Dermis microvascular lymphatic vessel endothelial cell (primary cell): ENCODE results near the gene COP1. TPM values are rescaled to one million over a fixed set of nuclear protein-coding genes. Genes with fewer than 3 reads are reported as not detected.
"Not testable (repeated sequence)": the region's sequence is repeated elsewhere in the genome, so short reads cannot be mapped to it uniquely, and the experiment has no call there.

ENCODE experiments used
- DNase-seq, 2 donors: peaks; one replicate each; pipeline versions ENCODE4 v3.0.0 to v3.0.0-alpha.2; 2010; ENCODE audit warnings: low read depth in 2 of 2
- total RNA-seq: library from RNA; depleted of rRNA; stranded (reverse); fragments of >200 nt; gene quantifications from 2 replicates; pipeline ENCODE4 v1.2.1, GENCODE V29; 2014

COP1 gene
- total RNA-seq = 43.5 and 44.2 TPM in 2 replicates

DNA sequence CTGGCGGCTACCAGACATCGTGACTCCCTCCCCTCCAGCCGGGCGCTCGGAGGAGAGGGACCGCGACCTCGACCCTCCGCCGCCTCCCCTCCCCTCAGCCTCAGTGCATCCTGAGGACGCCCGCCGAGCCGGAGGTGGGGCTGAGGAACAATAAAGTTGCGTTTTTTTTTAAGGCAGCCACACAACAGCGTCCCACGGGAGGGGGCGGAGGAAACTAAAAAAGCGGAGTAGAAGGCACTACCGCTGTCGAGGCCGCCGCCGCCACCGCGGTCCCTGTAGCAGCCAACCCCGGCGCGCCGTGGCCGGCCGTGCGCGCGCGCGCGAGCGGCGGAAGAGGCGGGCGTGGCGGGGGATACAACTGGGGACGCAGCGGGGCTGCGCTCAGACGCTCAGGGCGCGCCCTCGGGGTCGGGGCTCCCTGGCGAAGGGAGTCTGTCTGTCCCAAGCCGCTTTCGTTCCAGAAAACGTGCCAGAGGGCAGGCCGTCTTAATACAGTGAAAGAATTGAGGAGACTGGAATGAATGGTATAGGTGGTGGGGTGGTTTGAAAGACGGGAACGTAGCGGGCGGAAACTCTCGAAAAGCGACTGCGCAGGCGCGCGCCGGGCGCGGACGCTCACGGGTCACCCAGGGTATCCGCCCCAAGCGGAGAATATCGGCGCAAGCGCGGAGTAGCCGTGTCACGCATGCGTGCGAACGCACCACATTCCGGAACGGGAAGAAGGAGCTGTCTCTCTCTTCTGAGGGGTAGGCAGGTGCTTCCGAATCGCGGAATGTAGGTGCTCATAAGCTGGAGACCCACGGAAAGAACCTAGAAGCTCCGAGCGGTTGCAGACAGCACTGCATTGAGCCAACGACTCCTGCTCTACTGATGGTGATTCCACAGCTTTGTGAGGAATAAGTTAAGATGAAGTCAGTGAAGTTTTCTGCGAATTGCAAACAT is at the start of gene COP1:
TSS of gene COP1 (minus strand) at position 326 of the 942 bp plus-strand sequence. CDS start at position 18, 308 bp downstream.
- peak; percentile 94 to 95 for DNase-seq

DNA sequence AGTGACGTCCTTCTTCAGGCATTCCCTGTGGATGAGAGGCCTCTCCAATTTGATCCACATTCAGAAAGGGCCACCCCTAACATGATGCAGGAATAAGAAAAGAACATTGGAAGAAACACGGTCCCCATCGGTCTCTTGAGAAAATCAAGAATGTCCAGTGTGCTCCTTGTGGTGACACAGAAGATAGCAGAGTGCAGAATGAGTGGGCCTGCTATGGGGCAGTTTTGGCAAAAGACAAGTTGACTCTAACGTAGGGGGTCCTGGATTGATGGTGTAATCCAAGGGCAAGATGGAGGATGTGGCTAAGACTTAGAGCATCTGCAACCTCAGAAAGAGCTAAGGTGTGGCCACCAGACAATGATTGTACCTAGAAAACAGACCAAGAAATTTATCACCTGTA is 45.1 kb upstream of the COP1 start:
- DNase-seq = no peak

GRCh38 chr1:176244851-176245250 is 37.8 kb upstream of the COP1 start:
- no peak for DNase-seq

GRCh38 chr1:176243746-176244145 is 36.7 kb upstream of the COP1 start:
- no peak for DNase-seq

DNA sequence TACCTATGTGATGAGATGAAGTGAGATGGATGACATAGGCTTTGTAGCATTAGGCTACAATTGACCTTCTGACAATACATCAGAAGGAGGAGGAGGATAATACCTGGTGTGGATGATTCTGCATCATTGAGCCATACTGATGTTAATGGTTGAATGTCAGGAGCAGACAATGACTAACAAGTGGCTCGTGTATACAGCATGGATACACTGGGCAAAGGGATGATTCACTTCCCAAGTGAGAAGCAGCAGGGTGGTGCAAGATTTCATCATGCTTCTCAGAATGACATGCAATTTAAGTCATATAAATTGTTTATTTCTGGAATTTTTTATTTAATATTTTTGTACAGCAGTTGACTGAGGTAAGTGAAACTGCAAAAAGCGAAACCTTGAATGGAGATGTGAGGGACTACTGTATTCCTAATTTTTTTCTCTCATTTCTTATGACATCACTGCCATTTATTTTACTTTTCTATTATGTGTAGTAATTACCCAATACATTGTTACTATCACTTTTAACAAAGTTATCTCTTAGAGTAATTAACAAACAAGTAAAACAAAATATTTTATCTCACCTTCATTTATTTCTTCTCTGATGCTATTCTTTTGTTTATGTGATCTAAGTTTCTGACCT is 34.4 kb upstream of the COP1 start:
- DNase-seq = peak in 1 of 2 donors; percentile 36

DNA sequence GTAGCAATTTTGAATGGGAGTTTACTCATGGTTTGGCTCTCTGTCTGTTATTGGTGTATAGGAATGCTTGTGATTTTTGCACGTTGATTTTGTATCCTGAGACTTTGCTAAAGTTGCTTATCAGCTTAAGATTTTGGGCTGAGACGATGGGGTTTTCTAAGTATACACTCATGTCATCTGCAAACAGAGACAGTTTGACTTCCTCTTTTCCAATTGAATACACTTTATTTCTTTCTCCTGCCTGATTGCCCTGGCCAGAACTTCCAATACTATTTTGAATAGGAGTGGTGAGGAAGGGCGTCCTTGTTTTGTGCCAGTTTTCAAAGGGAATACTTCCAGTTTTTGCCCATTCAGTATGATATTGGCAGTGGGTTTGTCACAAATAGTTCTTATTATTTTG is 26.6 kb upstream of the COP1 start:
- not testable (repeated sequence) for DNase-seq

GRCh38 chr1:176227579-176227978 is 20.5 kb upstream of the COP1 start:
- no peak for DNase-seq

- DNase-seq = peak in 1 of 2 donors; percentile 6
Measured at GRCh38 chr1:176225911-176226310, 18.8 kb upstream of the COP1 start.

GRCh38 chr1:176225479-176225875 is 18.4 kb upstream of the COP1 start:
- DNase-seq = no peak

DNA sequence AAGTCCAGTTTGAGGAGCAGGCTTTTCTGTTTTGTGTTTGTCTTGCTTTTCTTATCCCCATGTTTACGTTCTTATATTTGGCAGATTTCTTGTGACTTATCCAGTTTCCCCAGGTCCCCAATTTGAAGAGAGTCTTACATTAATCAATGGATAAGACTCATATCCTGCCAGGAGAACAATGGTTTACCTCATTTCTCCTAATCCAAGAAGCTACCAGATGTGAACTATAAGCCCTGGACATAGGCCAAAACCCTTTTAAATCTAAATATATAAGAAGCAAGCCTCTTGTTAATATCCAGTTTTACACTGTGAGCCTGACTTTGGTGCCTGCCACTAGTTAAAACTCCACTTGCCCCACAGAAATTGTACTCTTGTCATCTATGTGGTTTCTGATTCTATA is 15.1 kb upstream of the COP1 start:
- DNase-seq = no peak

DNA sequence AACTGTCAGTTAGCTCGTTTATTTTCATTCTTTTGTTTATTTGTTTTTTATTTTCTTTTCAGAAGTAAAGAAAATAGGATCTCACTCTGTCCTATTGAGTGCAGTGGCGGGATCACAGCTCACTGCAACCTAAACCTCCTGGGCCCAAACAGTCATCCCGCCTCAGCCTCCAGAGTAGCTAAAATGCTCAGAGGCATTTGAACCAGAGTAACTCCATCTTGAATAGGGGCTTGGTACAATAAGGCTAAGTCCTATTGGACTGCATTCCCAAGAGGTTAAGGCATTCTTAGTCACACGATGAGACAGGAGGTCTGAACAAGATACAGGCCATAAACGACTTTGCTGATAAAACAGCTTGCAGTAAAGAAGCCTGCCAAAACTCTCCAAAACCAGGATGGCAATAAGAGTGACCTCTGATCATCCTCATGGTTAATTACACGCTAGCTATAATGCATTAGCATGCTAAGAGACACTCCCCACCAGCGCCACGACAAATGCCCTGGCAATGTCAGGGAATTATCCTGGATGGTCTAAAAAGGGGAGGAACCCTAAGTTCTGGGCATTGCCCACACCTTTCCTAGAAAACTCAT is 13.1 kb upstream of the COP1 start:
- DNase-seq = no peak

- no peak for DNase-seq
Measured at GRCh38 chr1:176217461-176218099, 10.5 kb upstream of the COP1 start.

DNA sequence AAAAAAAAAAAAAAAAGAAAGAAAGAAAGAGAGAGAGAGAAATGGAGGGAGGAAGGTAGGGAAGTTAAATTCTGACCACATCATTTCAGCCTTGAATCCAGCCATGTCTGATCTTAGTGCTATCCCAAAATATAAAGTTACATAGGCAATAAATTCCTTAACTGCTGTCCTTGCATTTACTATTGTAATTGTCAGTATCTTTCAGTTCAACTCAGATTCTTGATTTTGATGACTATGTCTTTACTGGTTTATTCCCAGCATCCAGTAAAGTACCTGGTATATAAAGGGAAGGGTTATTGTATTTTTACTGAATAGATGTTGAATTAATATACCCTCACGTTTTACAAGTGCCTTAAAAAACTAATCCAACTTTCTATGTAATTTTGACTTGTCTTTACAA is 8.9 kb upstream of the COP1 start:
- no peak for DNase-seq

DNA sequence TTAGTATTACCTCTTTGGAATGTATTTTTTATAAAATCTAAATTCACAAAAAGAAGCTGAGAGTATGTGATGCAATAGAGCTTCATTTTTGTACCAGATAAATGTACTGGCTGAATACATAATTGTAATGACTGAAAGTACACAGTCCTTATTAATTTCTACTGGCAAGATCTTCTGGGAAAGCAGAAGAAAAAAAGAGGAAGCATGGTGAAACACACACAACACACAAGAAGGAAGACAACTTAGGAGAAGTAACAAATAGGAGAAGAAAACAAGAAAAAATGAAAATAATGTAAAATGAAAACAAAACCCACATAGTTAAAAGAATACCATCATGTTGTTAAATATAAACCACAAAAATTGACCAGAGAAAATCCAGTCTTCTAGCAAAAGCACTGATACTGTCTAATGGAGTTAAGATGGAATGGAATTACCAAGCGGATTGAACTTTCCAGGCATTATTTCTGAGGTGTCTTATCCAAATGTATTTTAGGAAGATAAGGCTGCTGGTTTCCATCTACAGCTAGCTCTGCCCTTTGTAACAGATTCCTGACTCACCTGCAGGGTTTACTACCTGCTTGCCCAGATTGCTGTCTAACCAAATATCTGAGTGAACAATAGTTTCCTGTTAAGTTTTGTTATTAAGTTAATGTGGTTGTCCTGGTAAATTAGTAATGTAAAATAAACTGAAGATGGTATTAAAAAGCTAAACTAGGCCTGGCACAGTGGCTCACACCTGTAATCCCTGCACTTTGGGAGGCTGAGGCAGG is 4.5 kb upstream of the COP1 start:
- no peak for DNase-seq

DNA sequence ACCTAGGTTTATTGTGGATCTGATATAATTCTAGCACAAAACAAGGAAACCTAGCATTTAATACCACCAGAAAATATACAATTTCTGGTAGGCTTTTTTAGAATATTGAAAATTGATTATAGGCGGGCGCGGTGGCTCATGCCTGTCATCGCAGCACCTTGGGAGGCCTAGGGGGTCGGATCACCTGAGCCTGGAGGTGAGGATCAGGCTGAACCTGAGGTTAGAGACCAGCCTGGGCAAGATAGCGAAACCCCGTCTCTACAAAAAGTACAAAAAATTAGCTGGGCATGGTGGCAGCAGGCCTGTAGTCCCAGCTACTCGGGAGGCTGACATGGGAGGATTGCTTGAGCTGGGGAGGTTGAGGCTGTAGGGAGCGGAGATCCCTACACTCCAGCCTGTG is 948 bp upstream of the COP1 start:
- DNase-seq = no peak

GRCh38 chr1:176206006-176206960 is 803 bp downstream of the COP1 start:
- peak in 1 of 2 donors; percentile 56 for DNase-seq

DNA sequence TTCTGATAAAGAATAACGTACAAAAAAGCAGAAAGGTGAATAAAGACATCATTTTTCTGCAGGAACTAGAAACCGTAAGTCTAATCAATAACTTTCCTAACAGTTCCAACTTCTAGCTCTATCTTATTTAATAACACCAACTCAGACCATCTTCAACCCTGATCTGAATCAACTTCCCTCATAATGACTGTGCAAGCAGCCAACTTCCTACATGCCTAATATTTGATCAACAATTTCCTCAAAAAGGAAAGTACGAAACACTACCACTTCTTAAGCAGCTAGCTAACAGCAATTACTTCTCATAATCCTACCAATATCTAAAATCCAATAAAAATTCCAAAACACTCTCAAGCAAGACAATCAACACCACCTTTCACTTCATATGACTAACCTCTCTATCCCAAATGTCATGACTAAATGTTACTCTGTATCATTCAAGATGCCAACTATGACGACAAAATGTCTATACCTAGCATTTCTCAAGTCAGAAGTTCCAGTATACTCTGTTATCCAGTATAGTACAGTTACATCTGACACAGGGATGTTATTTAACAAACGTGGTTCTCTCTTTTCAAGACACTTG is 1.7 kb downstream of the COP1 start:
- peak in 1 of 2 donors; percentile 35 for DNase-seq

DNA sequence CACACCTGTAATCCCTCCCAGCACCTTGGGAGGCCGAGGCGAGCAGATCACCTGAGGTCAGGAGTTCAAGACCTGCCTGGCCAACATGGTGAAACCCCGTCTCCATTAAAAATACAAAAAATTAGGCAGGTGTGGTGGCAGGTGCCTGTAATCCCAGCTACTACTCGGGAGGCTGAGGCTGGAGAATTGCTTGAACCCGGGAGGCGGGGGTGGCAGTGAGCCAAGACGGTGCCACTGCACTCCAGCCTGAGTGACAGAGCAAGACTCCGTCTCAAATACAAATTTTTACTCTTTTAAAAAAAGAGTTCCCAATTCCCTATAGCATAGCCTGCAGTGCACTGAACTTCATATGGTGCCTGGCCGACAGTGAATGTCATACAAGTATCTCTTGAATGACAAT is 2.4 kb downstream of the COP1 start:
- DNase-seq = not testable (repeated sequence)

DNA sequence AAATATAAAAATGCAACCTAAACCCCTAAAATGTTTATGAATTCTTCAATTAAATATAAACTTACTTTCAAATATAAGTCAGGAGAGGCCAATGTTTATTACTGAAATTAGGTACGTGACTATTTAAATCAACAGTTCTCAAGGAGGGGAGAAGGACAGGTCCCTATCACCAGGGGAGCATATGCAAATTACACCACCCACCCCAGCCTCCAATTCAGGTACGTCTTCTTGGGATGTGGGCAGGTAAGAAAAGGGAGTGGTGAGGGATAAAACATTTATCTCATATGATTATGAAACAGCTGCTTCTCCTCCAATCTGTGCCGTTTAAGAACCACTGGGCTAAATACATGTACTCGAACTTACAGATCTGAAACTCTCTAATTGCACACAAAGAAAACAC is 3.4 kb downstream of the COP1 start:
- no peak for DNase-seq

DNA sequence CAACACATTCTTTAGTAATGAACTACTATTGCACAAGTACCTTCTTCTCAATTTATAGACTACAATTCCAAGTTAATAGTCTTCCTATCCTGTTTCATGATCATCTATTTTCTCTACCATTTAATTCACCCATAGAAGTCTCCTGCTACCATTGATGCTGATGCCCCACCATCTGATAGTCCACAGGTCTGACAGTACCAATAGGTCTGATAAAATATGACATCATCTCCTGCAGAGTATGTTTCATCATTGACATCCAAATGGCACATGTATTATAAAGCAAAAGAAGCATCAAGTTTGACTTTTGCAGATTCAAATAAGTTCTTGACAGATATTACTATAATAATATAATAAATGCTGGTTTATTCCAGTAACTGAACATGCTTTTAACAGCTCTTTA is 5.5 kb downstream of the COP1 start:
- no peak for DNase-seq
